K562 (cell line): ENCODE data around the gene TSKS. TPM values are rescaled to one million over a fixed set of nuclear protein-coding genes. Genes with fewer than 3 reads are reported as not detected.

ENCODE experiments used
- ATAC-seq: fragments of 200-7000 bp; cut with Tn5 transposase; 3 replicates; pipeline ENCODE4 v1.9.1; 2020; ENCODE audit warnings: moderate library complexity
- BruUV-seq: library from RNA; stranded (reverse); fragments of 400-500 nt; replicated peaks from 2 replicates; lab custom pipeline; 2021; lab: Mats Ljungman, UMichigan
- CTCF ChIA-PET: fragments of 300-600 bp; formaldehyde crosslinking; extraction: SDS; loops from one replicate; lab custom pipeline; 2021; ENCODE audit warnings: low intra/inter-chr PET ratio; lab: Yijun Ruan, JAX
- POLR2A ChIA-PET: fragments of 300-600, 350-650 bp; sonication (Branson Sonifier 250); formaldehyde crosslinking; extraction: SDS; loops from one replicate; lab custom pipeline; 2021; ENCODE audit warnings: antibody characterized with exemption, inconsistent platforms; lab: Yijun Ruan, JAX
- DNase-seq, 4 experiments: peaks; one replicate each; pipeline versions ENCODE4 v3.0.0 to v3.0.0-alpha.2; 2011 to 2018; ENCODE audit warnings: low spot score in 3 of 4, mixed read lengths in 3 of 4; ENCODE audit errors: extremely low read depth in 1 of 4
- FAIRE-seq: peaks from 2 replicates; lab custom pipeline; 2011; peaks lifted over from hg19 to GRCh38; lab: Jason Lieb, UNC
- H2AFZ ChIP-seq: 2 replicates; pipeline ENCODE4 v1.6.0; 2011; ENCODE audit warnings: low read depth, low read length, control low read depth, inconsistent platforms
- H3K27ac ChIP-seq: fragments of 200-600 bp; 3 replicates; pipeline ENCODE4 v1.8.0; 2011; ENCODE audit warnings: low read depth, mild to moderate bottlenecking, control low read depth, inconsistent platforms, low read length, moderate library complexity, mixed read lengths; ENCODE audit errors: extremely low read depth
- H3K27me3 ChIP-seq, 2 experiments: fragments of 300-600 bp in 1 of 2; 2 replicates in 1 of 2; 3 replicates in 1 of 2; pipeline versions ENCODE4 v1.6.0 to v1.8.0; 2011; ENCODE audit warnings: inconsistent platforms in 2 of 2, low read length in 2 of 2, mild to moderate bottlenecking in 1 of 2, mixed read lengths in 1 of 2, moderate library complexity in 1 of 2; ENCODE audit not compliant: control insufficient read depth in 2 of 2, insufficient read depth in 2 of 2
- H3K36me3 ChIP-seq: fragments of 300-600 bp; 3 replicates; pipeline ENCODE4 v1.8.0; 2011; ENCODE audit warnings: mild to moderate bottlenecking, low read length, inconsistent platforms; ENCODE audit not compliant: control insufficient read depth, insufficient read depth
- H3K4me1 ChIP-seq, 2 experiments: fragments of 200-600 bp in 1 of 2; replicated peaks in 1 of 2; 2 replicates in 1 of 2; 3 replicates in 1 of 2; pipeline versions ENCODE4 v1.5.1 to v1.8.0; 2011; ENCODE audit warnings: inconsistent platforms in 2 of 2, low read length in 2 of 2, mild to moderate bottlenecking in 1 of 2, mixed read lengths in 1 of 2, moderate library complexity in 1 of 2; ENCODE audit not compliant: control insufficient read depth in 2 of 2, insufficient read depth in 2 of 2
- H3K4me2 ChIP-seq: 2 replicates; pipeline ENCODE4 v1.6.1; 2011; ENCODE audit warnings: low read length, control low read depth, inconsistent platforms, mixed read lengths; ENCODE audit not compliant: insufficient read depth
- H3K4me3 ChIP-seq: fragments of 200-600 bp; sonication (generic), shearing (Covaris generic); 2 replicates; pipeline ENCODE4 v1.5.1; 2016; ENCODE audit warnings: control low read depth, inconsistent platforms
- H3K79me2 ChIP-seq: fragments of 200-600 bp; 3 replicates; pipeline ENCODE4 v1.8.0; 2011; ENCODE audit warnings: low read length, inconsistent platforms; ENCODE audit not compliant: control insufficient read depth, insufficient read depth
- H3K9ac ChIP-seq, 2 experiments: 2 replicates each; pipeline versions ENCODE4 v1.6.0 to v1.6.1; 2011; ENCODE audit warnings: low read depth in 2 of 2, low read length in 2 of 2, control low read depth in 1 of 2, inconsistent platforms in 1 of 2, mild to moderate bottlenecking in 1 of 2, mixed read lengths in 1 of 2; ENCODE audit not compliant: insufficient read depth in 1 of 2
- H3K9me1 ChIP-seq: one replicate; pipeline ENCODE4 v1.6.0; 2011; ENCODE audit warnings: inconsistent platforms, mild to moderate bottlenecking, low read length, moderate library complexity; ENCODE audit not compliant: control insufficient read depth, insufficient read depth
- H3K9me3 ChIP-seq: replicated peaks from 2 replicates; pipeline ENCODE4 v1.5.1; 2011; ENCODE audit warnings: low read depth, low read length, inconsistent platforms; ENCODE audit not compliant: control insufficient read depth, insufficient read depth
- H4K20me1 ChIP-seq: replicated peaks from 2 replicates; pipeline ENCODE4 v1.6.1; 2011; ENCODE audit warnings: low read length, inconsistent platforms, mixed read lengths; ENCODE audit not compliant: control insufficient read depth, insufficient read depth
- BRD9 ChIP-seq: fragments of 450-650 bp; IDR thresholded peaks from 2 replicates; pipeline ENCODE4 v1.6.1; 2018; ENCODE audit warnings: low read depth; ENCODE audit not compliant: partially characterized antibody
- FOXJ3 ChIP-seq: sonication (generic); formaldehyde crosslinking; IDR thresholded peaks from 2 replicates; pipeline ENCODE4 v1.4.0; 2020; ENCODE audit warnings: mild to moderate bottlenecking, missing genetic modification reagents
- MYC ChIP-seq, 2 experiments: fragments of 250-450 bp in 1 of 2; sonication (Bioruptor Pico) in 1 of 2; IDR thresholded peaks; 2 replicates each; pipeline versions ENCODE4 v1.5.1 to v1.6.1; 2012 to 2021; ENCODE audit warnings: low read depth in 2 of 2, borderline replicate concordance in 1 of 2, improper control_type of control experiment in 1 of 2, low read length in 1 of 2, mild to moderate bottlenecking in 1 of 2, moderate library complexity in 1 of 2
- PHF8 ChIP-seq: fragments of 200-600 bp; sonication (generic); IDR thresholded peaks from 2 replicates; pipeline ENCODE4 v1.6.1; 2012; ENCODE audit warnings: mixed run types, mild to moderate bottlenecking, inconsistent platforms, low read length, moderate library complexity, borderline replicate concordance
- SAP30 ChIP-seq: fragments of 200-600 bp; sonication (generic); IDR thresholded peaks from 2 replicates; pipeline ENCODE4 v1.6.1; 2012; ENCODE audit warnings: borderline replicate concordance, low read depth, mild to moderate bottlenecking, moderate library complexity, low read length, control low read depth, inconsistent platforms; ENCODE audit not compliant: insufficient read depth, poor library complexity, severe bottlenecking
- ZBTB7A ChIP-seq: IDR thresholded peaks from 2 replicates; pipeline ENCODE4 v1.6.1; 2011; ENCODE audit warnings: low read depth, mild to moderate bottlenecking, low read length, moderate library complexity, borderline replicate concordance; ENCODE audit not compliant: control insufficient read depth
- WGBS: fragments of 100-300 bp; shearing (Covaris generic); methylation state at CpG from one replicate; pipeline ENCODE4 v1.1.6; 2016; ENCODE audit warnings: low coverage, mixed read lengths; ENCODE audit not compliant: insufficient coverage; ENCODE audit errors: missing lambda C conversion rate; 5-methylcytosine and 5-hydroxymethylcytosine counted together
- in situ Hi-C: fragments of 300-500 bp; cut with MboI; formaldehyde crosslinking; loops from 4 replicates; pipeline ENCODE4 v1.15.0; 2018; ENCODE audit warnings: inconsistent platforms, mixed read lengths
- intact Hi-C: fragments of 100-400 bp; cut with micrococcal nuclease; formaldehyde crosslinking; loops from 2 replicates; pipeline ENCODE4 v1.14.2; 2022
- polyA plus RNA-seq, 8 experiments: library from polyadenylated mRNA; depleted of rRNA in 4 of 8; stranded (reverse) in 5 of 8; unstranded in 3 of 8; fragments of >200 nt; fragmentation: Nextera tagmentation in 2 of 8; fragmentation: Illumina TruSeq in 1 of 8; extraction: Ambion mirVana in 2 of 8; extraction: Trizol in 1 of 8; gene quantifications; 2 replicates each; pipeline versions ENCODE4 v1.2.1 to v1.2.3, GENCODE V29; 2011 to 2014; ENCODE audit warnings: inconsistent platforms in 1 of 8, missing spikeins in 1 of 8
- total RNA-seq, 7 experiments: library from RNA; depleted of rRNA in 6 of 7; stranded (reverse); fragments of >200 nt in 6 of 7; fragmentation: Illumina TruSeq in 2 of 7; extraction: Trizol in 2 of 7; gene quantifications; 2 replicates each; pipeline versions ENCODE4 v1.2.1 to v1.2.3, GENCODE V29; 2011 to 2021; ENCODE audit warnings: low replicate concordance in 1 of 7
- TF ChIP-seq, protein P1 (sequence below), 2 experiments: fragments of 450-650 bp in 1 of 2; sonication (generic) in 1 of 2; formaldehyde crosslinking in 1 of 2; IDR thresholded peaks; 2 replicates each; pipeline versions ENCODE4 v1.7.1 to v1.9.0; 2016 to 2022; ENCODE audit warnings: inconsistent platforms in 1 of 2, mild to moderate bottlenecking in 1 of 2, missing genetic modification reagents in 1 of 2
- TF ChIP-seq, protein P2 (sequence below), 3 experiments: fragments of 200-800 bp in 1 of 3; sonication (Bioruptor generic) in 1 of 3; sonication (generic) in 1 of 3; formaldehyde crosslinking in 1 of 3; IDR thresholded peaks; 2 replicates each; pipeline versions ENCODE4 v1.6.1 to v1.8.0; 2016 to 2022; ENCODE audit warnings: mild to moderate bottlenecking in 2 of 3, missing compliant biosample characterization in 2 of 3, missing genetic modification characterization in 2 of 3, missing genetic modification reagents in 1 of 3

TSKS gene
- total and polyA plus RNA-seq, 9 of the 15 experiments (the other 6 are each of a cell fraction or from before 2014, with no cell fraction given), result 0.14 to 4.5 (median 0.80) TPM

GRCh38 chr19:49767381-49767780 is 4.3 kb upstream of the TSKS start:
- peaks cover 31% of the 10 kb centered on the region for H3K36me3 ChIP-seq
- DNase-seq, result no peak
- H3K4me2 ChIP-seq, result peak overlapping the region; percentile 93
- H2AFZ ChIP-seq, result no peak overlapping the region
- H3K4me1 ChIP-seq, result peaks cover 33 to 51% of the 10 kb centered on the region in 2 experiments
- in situ Hi-C loops (no loop called here), intact Hi-C loops (loop anchor here (5.0 kb wide), 3 partner anchors 40 to 100 kb away; partner anchors contain the start of genes PNKP and PRMT1)
- TF ChIP-seq ZBTB7A (peak; percentile 9; the same call in 1 of the 2 replicates), SAP30 (peak; percentile 9), PHF8 (no peak), FOXJ3 (CRISPR knock-in tag) (0 out of 2 replicates have a peak, but pooled peaks have one; percentile 9), MYC (IDR thresholded peaks at IDR 0.05; ENCODE audit: low read depth, low read length) (peak; percentile 30; the same call in 1 of the 2 replicates), MYC (CRISPR knock-in tag; IDR thresholded peaks at IDR 0.05; ENCODE audit: borderline replicate concordance, low read depth) (no peak), BRD9 (no peak)
- TF ChIP-seq, protein P1, sequence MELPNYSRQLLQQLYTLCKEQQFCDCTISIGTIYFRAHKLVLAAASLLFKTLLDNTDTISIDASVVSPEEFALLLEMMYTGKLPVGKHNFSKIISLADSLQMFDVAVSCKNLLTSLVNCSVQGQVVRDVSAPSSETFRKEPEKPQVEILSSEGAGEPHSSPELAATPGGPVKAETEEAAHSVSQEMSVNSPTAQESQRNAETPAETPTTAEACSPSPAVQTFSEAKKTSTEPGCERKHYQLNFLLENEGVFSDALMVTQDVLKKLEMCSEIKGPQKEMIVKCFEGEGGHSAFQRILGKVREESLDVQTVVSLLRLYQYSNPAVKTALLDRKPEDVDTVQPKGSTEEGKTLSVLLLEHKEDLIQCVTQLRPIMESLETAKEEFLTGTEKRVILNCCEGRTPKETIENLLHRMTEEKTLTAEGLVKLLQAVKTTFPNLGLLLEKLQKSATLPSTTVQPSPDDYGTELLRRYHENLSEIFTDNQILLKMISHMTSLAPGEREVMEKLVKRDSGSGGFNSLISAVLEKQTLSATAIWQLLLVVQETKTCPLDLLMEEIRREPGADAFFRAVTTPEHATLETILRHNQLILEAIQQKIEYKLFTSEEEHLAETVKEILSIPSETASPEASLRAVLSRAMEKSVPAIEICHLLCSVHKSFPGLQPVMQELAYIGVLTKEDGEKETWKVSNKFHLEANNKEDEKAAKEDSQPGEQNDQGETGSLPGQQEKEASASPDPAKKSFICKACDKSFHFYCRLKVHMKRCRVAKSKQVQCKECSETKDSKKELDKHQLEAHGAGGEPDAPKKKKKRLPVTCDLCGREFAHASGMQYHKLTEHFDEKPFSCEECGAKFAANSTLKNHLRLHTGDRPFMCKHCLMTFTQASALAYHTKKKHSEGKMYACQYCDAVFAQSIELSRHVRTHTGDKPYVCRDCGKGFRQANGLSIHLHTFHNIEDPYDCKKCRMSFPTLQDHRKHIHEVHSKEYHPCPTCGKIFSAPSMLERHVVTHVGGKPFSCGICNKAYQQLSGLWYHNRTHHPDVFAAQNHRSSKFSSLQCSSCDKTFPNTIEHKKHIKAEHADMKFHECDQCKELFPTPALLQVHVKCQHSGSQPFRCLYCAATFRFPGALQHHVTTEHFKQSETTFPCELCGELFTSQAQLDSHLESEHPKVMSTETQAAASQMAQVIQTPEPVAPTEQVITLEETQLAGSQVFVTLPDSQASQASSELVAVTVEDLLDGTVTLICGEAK (IDR thresholded peaks at IDR 0.05), result peak; percentile 49; the same call in 1 of the 2 replicates
- TF ChIP-seq, protein P1 (CRISPR knock-in tag; IDR thresholded peaks at IDR 0.05), result no peak
- TF ChIP-seq, protein P2, sequence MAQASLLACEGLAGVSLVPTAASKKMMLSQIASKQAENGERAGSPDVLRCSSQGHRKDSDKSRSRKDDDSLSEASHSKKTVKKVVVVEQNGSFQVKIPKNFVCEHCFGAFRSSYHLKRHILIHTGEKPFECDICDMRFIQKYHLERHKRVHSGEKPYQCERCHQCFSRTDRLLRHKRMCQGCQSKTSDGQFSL (CRISPR knock-in tag; IDR thresholded peaks at IDR 0.05), result 0 out of 2 replicates have a peak, but pooled peaks have one; percentile 7
- TF ChIP-seq, protein P2 (tag; IDR thresholded peaks at IDR 0.05), result no peak
- ChIA-PET CTCF (no interaction called here), POLR2A (interaction anchor here (0.7 to 1.6 kb wide), 3 partner anchors 9 to 90 kb away, joined by 3 to 6 read pairs (median 4); no protein-coding TSS in a partner anchor)
- BruUV-seq, result no TSS peak
- WGBS, result under 1% methylated on average over 9 of the region's 9 CpGs
- peak overlapping the region; percentile 84 for H3K27ac ChIP-seq
- no peak for FAIRE-seq
- no peaks in the 10 kb centered on the region for H3K27me3 ChIP-seq
- H3K9ac ChIP-seq, result peak overlapping the region; percentile 90 to 95
- no peak for ATAC-seq
- H3K4me3 ChIP-seq, result peak overlapping the region; percentile 98
- H3K9me1 ChIP-seq, result no peaks in the 10 kb centered on the region
- H3K79me2 ChIP-seq, result peaks cover 52% of the 10 kb centered on the region
- H4K20me1 ChIP-seq, result no peaks in the 10 kb centered on the region
- H3K9me3 ChIP-seq, result no peaks in the 10 kb centered on the region
